GM20000 (cell line): Measurements from ENCODE around the gene CDK5.

ENCODE experiments used
- DNase-seq: peaks from one replicate; pipeline ENCODE4 v3.0.0; 2012; ENCODE audit warnings: low spot score
- TF ChIP-seq, protein P1 (sequence below): IDR thresholded peaks from 2 replicates; pipeline ENCODE4 v1.5.1; 2012; ENCODE audit warnings: mild to moderate bottlenecking, control low read depth; ENCODE audit errors: extremely low read depth, missing control alignments

CDK5 gene

DNA sequence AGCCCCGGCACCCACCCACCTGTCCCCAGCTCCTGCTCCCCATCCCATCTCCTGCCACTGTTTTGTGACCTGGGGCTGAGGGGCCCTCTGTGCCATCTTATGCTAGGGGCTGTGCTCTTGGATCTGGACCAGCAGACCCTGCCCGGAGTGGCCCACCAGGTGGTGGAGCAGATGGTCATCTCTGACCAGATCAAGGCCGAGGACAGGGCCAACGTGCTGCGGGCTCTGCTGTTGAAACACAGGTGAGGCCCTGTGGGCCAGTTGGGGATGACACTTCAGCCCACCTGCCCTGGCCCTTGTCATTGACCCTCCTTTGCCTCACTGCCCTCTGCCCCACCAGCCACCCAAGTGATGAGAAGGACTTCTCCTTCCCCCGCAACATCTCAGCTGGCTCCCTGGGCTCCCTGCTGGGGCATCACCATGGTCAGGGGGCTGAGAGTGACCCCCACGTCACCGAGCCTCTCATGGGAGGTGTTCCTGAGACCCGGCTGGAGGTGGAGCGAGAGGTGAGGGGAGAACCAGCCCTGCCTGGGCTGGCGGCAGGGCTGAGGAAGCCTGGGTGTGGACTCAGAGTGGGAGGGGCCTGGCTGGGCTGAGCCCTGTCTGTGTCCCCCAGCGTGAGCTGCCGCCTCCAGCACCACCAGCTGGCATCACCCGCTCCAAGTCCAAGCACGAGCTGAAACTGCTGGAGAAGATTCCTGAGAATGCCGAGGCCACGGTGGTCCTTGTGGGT is 12.3 kb upstream of the CDK5 start:
- TF ChIP-seq, protein P1, sequence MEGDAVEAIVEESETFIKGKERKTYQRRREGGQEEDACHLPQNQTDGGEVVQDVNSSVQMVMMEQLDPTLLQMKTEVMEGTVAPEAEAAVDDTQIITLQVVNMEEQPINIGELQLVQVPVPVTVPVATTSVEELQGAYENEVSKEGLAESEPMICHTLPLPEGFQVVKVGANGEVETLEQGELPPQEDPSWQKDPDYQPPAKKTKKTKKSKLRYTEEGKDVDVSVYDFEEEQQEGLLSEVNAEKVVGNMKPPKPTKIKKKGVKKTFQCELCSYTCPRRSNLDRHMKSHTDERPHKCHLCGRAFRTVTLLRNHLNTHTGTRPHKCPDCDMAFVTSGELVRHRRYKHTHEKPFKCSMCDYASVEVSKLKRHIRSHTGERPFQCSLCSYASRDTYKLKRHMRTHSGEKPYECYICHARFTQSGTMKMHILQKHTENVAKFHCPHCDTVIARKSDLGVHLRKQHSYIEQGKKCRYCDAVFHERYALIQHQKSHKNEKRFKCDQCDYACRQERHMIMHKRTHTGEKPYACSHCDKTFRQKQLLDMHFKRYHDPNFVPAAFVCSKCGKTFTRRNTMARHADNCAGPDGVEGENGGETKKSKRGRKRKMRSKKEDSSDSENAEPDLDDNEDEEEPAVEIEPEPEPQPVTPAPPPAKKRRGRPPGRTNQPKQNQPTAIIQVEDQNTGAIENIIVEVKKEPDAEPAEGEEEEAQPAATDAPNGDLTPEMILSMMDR: no peak
- no peak for DNase-seq

DNA sequence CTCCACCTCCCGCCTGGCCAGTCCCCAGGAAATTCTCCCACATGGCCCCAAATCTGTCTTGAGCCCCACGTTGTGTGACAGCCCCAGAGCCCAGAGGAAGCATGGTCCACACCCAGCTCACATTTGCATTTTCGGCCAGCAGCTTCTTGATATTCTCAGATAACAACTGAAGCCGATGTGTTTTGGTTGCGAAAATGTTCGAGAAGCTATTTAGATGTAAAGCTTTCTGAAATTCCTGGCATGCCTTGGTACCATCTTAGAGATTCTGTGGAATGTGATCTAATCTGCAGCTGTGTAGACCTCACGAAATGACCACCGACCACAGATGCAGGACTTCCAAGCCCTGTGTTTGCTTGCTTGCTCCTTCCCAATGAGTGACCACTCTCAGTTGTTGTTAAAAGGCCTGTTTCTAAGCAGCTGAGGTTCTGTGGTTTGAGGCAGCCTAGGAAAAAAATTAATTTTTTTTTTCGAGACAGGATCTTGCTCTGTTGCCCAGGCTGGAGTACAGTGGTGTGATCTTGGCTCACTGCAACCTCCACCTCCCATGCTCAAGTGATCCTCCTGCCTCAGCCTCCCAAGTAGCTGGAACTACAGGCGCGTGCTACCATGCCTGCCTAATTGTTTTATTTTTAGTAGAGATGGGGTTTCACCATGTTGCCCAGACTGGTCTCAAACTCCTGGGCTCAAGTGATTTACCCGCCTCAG is 10.5 kb upstream of the CDK5 start:
- TF ChIP-seq, protein P1: no peak
- no peak for DNase-seq

DNA sequence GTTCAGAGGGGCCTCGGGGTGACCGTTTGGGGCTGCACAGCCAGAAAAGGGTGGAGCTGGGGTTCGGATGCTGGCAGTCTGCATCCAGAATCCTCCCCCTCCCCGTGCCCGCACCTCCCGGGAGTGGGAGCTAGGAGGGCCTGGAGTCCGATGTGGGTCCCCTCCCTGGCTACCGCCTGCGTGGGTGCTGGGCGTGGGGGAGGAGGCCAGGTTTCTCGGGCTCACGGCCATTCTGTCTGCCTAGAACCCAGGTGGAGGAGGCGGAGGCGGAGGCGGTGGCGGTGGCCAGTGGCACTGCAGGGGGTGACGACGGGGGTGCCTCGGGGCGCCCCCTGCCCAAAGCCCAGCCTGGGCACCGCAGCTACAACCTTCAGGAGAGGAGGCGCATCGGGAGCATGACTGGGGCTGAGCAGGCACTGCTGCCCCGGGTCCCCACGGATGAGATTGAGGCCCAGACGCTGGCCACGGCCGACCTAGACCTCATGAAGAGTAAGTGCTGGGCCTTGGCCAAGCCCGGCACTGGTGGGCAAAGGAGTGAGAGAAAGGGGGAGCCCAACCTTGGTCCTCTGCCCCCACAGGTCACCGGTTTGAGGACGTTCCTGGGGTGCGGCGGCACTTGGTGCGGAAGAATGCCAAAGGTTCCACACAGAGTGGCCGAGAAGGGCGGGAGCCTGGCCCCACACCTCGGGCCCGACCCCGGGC is 8.7 kb upstream of the CDK5 start:
- TF ChIP-seq, protein P1: no peak
- DNase-seq: no peak

DNA sequence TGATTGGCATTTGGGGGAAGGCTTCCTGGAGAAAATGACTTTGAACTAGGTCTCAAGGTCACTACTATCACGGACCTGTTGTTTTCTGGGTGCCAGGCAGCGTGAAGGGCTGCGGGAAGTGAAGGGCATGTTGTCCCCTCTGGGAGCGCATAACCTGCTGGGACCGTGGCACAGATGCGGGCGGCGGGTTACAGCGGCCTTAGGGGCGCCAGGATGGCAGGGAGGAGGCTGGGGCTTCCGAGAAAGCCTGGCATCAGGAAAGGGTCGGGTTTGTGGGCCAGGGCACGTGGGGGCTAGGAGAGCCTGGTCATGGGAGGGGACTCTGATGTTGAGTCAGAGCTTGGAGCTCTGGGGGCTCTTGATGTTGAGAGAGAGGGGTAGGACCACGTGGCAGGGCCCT is 7.8 kb upstream of the CDK5 start:
- DNase-seq: no peak
- TF ChIP-seq, protein P1: no peak

DNA sequence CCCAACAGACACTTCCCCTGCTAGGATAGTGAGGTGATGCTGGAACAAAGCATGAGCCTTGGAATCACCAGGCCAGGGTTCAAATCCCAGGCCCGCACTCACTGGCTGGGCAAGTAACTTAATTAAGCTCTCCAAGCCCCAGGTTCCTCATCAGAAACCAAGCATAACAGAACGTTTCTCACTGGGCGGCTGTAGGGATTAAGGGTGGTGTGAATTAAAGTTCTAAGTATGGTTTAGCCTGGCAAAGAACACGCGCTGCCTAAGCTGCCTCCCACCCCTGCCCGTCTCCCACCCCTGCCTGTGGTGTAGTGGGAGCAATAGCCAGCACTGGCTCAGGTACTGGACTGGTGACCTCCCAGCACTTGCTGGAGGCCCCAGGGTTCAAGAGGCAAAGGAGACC is 7.3 kb upstream of the CDK5 start:
- TF ChIP-seq, protein P1: no peak
- no peak for DNase-seq

DNA sequence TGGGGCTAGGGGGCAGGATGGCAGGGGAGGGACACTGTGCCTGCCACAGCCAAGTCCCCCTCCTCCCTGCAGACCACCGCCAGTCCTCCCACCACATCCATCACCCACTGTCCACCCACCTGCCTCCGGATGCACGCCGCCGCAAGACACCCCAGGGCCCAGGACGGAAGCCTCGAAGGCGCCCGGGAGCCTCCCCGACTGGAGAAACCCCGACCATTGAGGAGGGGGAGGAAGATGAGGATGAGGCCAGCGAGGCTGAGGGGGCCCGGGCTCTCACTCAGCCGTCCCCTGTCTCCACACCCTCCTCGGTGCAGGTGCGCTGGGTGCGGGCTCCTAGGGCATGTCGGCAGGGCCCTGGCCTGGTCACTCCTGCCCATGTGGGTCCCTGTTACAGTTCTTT is 6.8 kb upstream of the CDK5 start:
- DNase-seq: no peak

More for the DNA sequence above, 6.8 kb upstream of the CDK5 start:
- TF ChIP-seq, protein P1: no peak
